Stimulated activated CD8-positive, alpha-beta memory T cell treated with anti-CD3 and anti-CD28 coated beads, Interleukin-2, amount 100 ng/mL, for 1 hour (primary cell): ENCODE data around the gene TEKT5.

Experiments used
- DNase-seq, 2 donors: peaks; one replicate each; pipeline ENCODE4 v3.0.0-alpha.2; 2020; ENCODE audit warnings: low read depth in 2 of 2

Gene TEKT5

DNA sequence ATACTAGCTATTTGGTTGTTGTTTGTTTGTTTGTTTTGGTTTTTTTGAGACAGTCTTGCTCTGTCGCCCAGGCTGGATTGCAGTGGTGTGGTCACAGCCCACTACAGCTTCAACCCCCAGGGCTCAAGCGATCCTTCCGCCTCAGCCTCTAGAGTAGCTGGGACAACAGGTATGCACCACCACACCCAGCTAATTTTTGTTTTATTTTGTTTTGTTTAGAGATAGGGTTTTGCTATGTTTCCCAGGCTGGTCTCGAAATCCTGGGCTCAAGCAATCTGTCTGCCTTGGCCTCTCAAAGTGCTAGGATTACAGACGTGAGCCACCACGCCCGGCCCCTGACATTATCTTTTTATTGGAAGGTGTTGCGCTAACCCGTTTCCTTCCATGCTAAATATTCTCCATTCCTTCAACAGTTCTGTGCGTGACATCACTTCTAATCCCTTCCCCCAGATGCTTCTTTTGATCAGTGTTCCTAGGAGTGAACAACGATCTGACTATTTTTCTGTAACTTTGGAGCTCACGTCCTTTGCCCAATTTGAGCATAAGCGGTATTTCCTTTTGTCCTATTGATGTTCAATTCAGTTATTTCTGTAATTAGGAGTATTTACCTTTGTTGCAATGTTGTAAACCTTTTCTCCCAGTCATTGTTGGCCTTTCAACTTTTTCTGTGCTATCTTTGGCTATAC, 84.1 kb downstream of the TEKT5 start:
- DNase-seq: no peak

DNA sequence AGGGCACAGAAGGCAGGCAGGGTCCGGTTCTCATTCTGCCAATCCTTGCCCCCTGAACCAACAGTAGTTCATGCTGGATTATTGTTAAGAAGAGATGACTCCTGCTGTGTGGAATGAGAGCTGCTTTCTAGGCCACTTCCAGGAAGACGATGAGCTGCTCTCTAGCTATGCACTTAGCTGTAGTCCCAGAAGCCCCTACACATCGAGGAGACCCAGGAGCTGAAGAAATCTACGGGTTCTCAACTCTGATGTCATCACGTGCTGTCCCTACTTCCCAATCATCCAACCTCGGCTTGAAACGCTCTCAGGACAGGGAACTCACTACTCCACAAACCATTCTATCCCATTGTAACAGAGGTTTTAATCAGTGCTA, 85.3 kb downstream of the TEKT5 start:
- DNase-seq: no peak

DNA sequence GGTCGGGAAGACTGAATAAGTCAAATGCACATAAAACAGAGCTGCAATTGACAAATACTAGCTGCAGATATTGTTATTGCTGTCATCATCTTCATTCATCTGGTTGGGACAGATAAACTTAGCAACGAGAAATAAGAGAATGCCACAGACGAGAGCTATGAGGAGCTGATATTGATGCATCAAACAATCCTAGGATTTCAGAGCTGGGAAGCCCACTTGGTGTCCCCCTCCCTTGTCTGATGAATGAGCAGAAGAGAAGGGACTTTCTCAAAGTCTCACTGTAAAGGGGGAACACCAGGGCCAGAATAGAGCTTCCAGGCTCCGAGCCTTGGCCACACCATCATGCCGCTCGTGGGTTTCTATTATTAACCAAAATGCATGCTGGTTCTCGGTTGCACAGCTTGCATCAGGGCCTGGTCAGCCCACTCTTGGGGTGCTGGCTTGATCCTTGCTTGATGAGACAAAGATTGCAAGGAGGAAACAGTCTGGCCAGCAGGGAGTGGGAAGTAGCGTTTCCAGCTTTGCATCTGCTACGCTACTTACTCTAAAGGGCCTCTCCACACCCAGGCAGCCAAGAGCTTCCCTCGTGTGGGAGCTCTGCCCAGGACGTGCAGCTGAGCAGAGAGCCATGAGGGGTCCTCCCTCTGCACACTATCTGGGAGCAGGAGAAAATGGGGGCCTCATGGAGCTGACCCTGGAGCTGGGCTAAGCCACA, 85.9 kb downstream of the TEKT5 start:
- no peak for DNase-seq

DNA sequence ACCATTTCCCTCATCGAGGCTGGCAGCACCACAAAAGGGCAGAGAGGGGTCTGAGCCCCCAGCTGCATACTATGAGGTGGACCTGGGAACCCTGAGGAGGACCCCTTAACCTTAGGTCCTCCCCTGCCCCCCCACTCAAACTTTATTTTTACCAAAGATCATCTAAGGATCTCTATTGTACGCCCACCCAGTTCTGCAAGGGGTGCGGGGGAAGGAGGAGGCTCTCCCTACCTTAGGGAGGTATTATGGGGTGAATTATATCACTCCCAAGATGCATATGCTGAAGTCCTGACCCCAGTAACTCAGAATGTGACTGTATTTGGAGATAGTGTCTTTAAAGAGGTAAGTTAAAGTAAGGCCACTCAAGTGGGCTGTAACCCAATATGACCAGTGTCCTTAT, 87.6 kb downstream of the TEKT5 start:
- DNase-seq: no peak

DNA sequence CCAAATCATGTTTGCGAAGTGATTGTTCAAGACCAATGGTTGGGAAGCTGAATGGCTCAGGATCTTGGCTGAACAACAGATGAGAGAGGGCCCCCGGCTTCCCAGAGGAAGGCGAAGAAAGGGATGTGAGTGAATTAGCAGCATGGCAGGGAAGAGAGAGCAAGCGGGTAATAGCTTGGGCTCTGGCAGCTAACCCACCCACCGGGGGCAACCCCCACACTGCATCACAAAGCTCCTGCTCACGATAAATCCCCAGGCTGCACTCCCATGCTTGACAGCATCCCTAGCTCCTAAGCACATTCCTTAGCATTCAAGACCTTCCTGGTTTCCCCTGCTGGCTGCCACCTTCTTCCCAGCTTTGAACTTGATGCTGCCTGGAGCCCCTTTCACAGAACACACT, 88.1 kb downstream of the TEKT5 start:
- no peak for DNase-seq

DNA sequence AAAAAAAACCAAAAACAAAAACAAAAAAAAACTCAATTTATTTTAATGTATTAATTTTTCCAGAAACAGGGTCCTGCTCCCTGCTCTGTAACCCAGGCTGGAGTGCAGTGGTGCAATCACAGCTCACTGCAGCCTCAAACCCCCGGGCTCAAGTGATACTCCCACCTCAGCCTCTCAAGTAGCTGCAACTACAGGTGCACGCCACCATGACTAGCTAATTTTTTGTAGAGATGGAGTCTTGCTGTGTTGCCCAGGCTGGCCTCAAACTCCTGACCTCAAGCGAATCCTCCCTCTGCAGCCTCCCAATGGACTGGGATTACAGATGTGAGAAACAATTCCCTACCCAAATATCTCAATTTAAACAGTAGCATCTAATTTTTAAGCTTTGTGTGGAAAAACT, 89.1 kb downstream of the TEKT5 start:
- DNase-seq: no peak

DNA sequence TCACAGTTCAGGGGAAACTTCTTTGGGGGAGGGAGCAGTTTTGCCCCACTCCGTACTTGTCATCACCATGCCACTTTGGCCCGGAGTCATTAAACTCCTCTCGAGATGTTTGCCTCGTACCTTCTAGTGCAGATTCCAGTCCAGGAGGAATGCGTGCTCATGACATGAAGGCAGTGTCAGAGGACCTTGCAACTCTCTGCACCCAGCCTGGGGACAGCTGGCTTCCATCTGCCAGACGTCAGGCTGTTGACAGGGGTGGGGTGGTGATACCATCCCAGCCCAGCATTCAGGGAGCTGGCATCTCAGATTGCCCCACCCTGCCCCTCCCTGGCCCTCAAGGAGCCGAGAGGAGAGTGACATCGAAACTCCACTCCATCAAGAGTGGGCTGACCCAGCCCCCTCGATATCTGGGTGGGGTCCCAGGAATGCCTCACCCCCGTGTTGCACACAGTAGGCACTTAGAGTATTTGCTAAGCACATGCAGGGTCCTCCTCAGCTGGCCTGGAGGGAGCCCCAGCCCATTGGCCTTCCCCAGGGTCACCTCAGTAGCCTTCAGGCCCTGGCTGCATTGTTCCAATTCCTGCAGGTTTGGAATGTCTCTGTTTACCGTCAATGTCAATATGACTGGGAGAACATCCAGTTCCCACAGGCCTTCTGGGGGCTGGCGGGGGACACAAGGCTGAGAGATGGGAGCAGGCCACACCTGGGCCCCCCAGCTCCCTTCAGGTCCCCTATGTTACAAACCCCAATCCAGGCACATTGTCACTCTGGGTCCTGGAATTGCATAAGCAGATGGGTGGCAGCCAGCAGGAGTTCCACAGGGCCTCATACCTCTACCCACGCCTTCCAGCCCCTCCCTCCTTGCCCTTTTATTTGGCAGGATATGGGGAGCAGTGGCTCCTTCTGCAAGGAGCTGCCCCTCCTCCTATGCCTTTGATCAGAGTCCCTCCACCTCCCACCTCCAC, 93.0 kb downstream of the TEKT5 start:
- no peak for DNase-seq

DNA sequence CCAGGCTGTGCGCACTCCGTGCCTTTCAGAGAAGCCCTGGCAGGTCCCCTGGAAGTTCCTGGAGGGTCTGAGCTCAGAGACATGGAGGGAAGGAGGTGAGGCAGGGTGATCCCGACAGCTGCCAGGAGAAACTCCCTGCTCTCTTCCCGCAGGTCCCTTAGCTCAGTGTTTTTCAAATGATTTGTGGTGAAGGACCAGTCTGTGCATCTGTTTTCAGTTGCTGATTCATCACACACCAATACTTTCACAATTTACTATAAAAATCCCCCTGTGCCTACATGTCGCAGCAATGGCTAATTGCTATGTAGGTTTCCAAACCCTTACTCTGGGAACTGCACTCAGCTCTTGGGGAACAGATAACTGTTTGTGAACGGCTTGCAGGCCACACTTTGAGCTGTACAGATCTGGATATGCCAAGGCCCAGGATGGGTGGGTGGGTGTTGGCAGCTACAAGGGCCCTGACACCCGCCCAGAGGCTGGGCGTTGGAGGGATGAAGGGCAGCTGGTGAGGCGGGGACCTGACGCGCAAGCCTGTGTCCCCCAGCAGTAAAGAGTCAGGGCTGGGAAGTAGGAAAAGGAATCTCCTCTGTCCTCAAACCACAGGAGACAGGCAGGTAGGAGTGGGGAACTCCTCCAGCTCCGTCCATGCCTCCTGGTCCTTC, 93.8 kb downstream of the TEKT5 start:
- DNase-seq: no peak

DNA sequence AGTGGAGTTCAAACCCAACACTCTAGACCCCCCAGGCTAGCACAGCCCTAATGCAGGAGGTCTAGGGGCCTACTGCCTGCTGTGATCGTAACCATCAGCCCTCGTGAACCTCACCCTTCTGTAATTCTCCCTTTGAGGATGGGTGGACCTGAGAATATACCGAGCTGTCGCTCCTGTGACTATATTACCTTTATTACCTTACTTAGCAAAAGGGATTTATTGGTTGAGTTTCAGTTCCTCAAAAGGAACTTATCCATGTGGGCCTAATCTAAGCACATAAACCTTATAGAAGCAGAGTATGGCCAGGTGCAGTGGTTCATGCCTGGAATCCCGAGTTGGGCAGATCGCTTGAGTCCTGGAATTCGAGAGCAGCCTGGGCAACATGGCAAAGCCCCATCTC, 95.1 kb downstream of the TEKT5 start:
- DNase-seq: no peak

DNA sequence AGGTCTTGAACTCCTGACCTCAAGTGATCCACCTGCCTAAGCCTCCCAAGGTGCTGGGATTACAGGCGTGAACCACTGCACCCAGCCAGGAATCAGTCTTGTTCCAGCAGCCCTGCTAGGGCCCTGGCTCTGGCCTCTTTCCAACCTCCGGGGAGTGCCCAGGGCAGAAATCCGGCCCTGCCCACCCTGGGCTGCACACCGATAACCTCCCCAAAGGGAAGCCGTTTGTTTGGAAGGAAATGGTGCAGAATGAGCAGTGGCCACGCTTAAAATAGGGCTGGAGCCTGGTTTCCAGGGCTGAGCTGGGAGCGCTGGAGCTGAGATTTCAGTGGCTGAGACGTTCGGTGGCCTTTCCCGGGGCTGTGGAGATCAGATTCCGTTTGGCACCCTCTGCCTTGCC, 96.6 kb downstream of the TEKT5 start:
- DNase-seq: no peak

DNA sequence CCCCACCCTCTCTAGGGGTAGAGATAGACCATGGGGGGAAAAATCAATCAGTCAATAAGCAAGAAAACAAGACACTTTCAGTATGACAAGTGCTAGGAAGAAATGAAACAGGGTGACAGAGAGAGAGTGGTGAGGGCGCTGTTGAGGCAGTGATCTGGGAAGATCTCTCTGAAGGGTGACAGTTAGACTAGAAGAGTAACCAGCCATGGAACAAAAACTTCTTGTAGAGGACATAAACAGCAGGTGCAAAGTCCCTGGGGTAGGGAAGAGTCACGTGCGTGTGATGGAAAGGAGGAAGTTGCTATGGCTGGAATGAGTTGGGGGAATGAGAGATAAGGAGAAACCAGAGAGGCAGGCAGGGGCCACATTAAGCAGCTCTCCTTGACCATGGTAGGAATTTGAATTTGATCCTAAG, 97.5 kb downstream of the TEKT5 start:
- no peak for DNase-seq

DNA sequence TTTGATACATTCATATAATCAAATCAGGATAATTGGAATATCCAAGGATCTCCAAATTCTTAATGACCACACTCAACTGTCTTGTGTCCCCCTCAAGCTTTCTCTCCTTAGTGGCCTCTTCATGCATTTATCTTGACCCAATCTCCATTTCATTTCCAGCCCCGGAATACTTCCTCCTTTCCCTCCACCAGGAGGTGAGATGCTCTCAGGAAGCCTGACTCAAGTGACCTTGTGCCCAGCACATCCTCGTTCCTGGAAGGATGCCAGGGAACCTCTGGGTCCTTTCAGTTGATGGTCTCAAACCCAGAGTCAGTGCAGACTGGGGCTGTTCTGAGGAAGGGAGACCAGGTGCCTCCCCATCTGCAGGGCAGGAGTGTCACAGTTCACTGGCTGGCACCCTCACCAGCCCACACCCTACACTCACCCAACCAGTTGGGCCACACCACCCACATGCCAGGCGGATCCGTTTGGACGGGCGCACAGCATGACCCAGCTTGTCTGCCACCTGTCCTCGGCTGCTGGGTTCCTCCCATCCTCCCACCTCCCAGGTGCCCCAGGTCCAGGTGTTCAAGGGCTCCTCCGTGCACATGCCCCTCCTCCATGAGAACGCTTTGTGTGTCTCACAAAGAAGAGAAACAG, 100.3 kb downstream of the TEKT5 start:
- DNase-seq: no peak

DNA sequence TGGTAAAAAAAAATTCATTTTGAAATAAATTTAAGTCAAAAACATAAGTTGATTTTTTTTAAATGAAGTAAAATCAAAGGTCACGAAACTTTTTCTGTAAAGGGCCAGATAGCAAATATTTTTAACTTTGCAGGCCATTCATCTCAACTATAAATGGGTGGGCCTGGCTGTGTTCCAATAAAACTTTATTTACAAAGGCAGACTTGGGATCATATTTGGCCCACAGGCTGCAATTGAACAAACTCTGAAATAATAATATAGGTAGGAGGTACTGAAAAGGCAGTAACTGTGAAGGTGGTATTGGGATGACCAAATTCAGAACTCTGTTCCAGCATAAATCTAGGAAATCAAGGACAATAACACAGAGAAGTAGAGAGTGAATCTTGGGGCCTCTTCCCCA, 102.1 kb downstream of the TEKT5 start:
- DNase-seq: no peak

DNA sequence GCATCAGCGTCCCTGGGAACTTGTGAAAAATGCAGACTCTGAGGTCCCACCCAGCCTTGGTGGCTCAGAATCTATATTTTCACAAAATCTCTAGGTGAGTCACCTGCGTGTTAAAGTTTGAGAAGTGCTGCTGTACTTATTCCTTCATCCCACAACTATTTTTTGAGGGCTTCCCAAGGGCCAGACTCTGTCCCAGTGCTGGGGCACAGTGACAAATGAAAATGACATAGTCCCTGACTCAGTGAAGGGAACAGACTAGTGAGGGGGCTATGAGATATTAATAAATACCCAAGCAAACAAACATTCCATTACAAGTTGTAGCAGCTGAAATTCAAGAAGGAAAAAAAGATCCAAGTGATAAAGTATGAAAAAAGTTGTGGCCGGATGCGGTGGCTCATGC, 104.4 kb downstream of the TEKT5 start:
- no peak for DNase-seq

DNA sequence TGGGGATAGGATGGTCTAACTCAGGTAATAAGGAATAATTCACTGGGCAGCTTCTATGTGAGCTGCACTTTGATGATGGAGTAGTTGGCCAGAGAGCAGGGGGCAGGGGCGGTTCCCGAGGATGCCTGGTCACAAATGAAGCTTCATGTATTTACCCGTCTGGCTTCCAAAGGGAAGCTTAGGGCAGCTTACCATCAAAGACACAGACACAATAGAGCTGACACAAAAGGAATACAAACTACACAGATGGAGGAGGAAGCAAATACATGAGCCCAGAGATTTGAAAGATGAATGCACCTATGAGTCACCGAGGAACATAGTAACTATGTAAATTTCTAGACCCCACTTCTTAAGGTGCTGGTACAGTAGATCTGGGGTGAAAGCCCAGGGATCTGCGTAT, 105.6 kb downstream of the TEKT5 start:
- no peak for DNase-seq

DNA sequence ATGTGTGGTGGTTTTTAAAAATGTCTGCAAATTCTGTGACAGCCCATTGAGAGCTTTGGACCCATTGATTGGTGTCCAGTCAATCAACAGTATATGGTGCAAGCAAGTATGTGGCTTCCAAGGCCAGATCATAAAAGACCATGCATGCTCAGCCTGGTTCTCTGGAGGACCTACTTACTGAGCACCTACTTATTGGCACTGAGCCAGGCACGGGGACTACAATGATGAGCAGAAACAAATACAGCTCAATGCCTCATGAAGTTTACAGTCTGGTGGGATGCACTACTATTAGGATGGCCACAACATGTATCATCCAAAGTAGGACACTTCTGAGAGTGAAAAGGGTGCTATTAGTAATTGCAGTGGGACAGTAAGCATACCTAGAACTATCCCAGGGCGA, 107.1 kb downstream of the TEKT5 start:
- DNase-seq: no peak

DNA sequence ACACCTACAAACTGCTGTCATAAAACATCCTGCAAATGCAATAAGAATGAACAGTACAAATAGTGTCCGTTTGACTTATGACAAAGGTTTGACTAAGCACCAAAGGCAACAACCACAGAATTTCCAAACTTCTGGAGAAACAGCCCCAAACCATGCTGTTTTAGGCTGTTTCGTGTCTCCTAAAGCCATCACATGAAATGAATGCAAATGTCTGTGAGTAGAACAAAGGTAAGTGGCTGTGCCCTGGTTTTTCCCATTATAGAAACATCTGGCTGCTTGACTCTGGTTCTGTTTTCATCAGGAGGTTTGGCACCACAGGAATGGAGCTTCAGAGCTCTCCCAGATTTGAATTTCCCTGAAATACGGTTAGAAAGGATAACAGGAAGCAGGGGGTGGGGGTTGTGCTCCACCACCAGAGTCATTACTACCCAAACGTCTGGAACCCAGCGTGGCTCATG, 109.7 kb downstream of the TEKT5 start:
- no peak for DNase-seq

DNA sequence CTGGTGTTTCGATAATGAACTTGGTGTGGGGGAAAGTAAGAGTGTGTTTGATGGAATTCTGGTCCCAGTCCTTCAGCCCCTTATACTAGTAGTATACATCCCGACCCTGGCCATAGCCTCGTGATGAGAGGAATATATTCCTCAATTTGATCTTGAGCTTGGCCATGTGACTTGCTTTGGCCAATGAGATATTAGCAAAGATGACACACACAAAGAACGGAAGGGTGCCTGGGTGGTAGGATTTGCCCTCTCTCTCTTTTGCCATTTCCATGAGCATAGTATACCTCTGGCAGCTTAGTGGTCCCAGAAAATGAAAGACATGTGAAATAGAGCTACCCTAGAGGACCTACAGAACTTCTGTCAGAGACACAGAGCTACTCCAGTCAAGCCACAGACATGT, 111.5 kb downstream of the TEKT5 start:
- DNase-seq: no peak

DNA sequence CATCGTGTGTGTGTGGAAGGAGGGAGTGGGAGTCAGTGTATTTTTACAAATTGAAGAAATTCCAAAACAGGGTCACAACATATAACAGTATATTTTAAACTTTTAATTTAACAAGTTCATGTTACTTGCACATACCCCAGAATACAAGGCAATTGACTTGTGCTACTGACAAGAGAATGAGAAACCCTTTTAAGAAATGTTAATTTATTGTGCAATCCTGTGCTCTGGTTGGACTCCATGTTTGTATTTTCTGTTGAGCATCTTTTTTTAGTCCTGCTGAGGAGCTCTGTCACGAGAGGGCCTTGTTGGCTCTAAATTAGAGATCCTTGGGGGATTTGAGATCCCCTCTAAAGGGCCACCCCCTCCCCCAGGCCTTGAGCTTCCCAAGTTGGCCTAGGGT, 113.2 kb downstream of the TEKT5 start:
- no peak for DNase-seq

DNA sequence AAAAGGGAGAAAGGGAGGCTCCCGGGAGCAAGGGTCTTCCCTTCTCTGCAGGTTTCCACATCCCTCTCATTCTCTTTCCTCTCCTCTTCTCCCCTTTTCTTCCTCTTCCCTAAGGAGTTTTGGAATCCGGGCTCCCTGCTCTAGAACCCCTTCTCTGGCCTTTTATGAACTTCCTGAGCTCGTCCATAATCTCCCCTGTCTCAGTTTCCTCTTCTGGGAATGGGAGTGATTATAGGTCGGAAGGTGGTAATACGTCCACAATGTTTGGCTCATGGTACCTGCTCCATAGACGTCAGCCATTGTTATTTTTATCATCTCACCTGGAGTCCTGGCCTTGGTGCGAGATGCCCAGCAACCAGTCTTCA, 113.9 kb downstream of the TEKT5 start:
- no peak for DNase-seq
